Measurements from ENCODE around the gene LMBRD2. TPM values are rescaled to one million over a fixed set of nuclear protein-coding genes. Genes with fewer than 3 reads are reported as not detected.

The LMBRD2 gene
- total and polyA plus RNA-seq, 2 experiments from 2014 or later, result 4.4 to 6.2 TPM

DNA sequence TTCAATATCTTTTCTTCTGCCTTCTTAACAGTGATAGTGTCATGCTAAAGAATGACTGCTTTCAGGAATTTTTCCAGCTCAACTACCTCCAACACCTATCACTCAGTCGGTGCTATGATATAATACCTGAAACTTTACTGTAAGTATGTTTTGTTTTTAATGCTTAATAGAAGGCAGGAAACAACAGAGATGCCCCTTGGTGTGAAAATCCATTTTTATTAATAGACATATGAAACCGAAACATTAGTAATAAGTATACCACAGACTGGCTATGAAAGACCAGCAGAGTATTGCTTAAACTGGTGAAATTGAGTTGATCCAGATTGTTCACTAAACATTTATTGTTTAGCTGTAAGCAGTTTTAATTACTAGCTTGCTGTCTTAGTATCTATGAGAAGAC is 25.5 kb upstream of the LMBRD2 start:
- Mint-ChIP-seq H3K9me3 (no peaks in the 10 kb centered on the region), H3K4me1 (no peaks in the 10 kb centered on the region), H3K27me3 (ENCODE audit: insufficient read depth, low read depth, poor library complexity) (no peaks in the 10 kb centered on the region), H3K36me3 (ENCODE audit: low read depth) (peaks cover 81% of the 10 kb centered on the region), H3K27ac (no peak overlapping the region), H3K4me3 (no peak overlapping the region)
- Histone ChIP-seq H3K4me1 (ENCODE audit: insufficient read depth) (no peaks in the 10 kb centered on the region), H4K20me1 (replicated peaks; ENCODE audit: insufficient read depth) (no peaks in the 10 kb centered on the region), H3F3A (replicated peaks; ENCODE audit: low read depth) (no peaks in the 10 kb centered on the region), H3K27me3 (ENCODE audit: insufficient read depth) (no peaks in the 10 kb centered on the region), H3K79me2 (replicated peaks; ENCODE audit: insufficient read depth) (no peaks in the 10 kb centered on the region), H3K4me3 (no peak overlapping the region), H3K27ac (ENCODE audit: low read depth) (no peak overlapping the region), H2AFZ (no peak overlapping the region), H3K9me2 (ENCODE audit: insufficient read depth) (no peaks in the 10 kb centered on the region), H3K36me3 (ENCODE audit: insufficient read depth) (peaks cover 52% of the 10 kb centered on the region), H3K4me2 (no peak overlapping the region)
- ATAC-seq (no peak), DNase-seq (ENCODE audit: low spot score) (no peak)
- TF ChIP-seq, protein P1, sequence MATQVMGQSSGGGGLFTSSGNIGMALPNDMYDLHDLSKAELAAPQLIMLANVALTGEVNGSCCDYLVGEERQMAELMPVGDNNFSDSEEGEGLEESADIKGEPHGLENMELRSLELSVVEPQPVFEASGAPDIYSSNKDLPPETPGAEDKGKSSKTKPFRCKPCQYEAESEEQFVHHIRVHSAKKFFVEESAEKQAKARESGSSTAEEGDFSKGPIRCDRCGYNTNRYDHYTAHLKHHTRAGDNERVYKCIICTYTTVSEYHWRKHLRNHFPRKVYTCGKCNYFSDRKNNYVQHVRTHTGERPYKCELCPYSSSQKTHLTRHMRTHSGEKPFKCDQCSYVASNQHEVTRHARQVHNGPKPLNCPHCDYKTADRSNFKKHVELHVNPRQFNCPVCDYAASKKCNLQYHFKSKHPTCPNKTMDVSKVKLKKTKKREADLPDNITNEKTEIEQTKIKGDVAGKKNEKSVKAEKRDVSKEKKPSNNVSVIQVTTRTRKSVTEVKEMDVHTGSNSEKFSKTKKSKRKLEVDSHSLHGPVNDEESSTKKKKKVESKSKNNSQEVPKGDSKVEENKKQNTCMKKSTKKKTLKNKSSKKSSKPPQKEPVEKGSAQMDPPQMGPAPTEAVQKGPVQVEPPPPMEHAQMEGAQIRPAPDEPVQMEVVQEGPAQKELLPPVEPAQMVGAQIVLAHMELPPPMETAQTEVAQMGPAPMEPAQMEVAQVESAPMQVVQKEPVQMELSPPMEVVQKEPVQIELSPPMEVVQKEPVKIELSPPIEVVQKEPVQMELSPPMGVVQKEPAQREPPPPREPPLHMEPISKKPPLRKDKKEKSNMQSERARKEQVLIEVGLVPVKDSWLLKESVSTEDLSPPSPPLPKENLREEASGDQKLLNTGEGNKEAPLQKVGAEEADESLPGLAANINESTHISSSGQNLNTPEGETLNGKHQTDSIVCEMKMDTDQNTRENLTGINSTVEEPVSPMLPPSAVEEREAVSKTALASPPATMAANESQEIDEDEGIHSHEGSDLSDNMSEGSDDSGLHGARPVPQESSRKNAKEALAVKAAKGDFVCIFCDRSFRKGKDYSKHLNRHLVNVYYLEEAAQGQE (IDR thresholded peaks at IDR 0.05; ENCODE audit: unreplicated experiment), result no peak
- TF ChIP-seq CREB1 (CRISPR knock-in tag; IDR thresholded peaks at IDR 0.05; ENCODE audit: low read depth) (no peak), EZH2phosphoT487 (IDR thresholded peaks at IDR 0.05; ENCODE audit: unreplicated experiment) (no peak), STAT1 (IDR thresholded peaks at IDR 0.05; ENCODE audit: unreplicated experiment) (no peak), JUNB (IDR thresholded peaks at IDR 0.05; ENCODE audit: unreplicated experiment) (no peak), ZNF114 (CRISPR knock-in tag; IDR thresholded peaks at IDR 0.05) (no peak), NANOG (IDR thresholded peaks at IDR 0.05; ENCODE audit: borderline replicate concordance) (no peak), ZNF331 (CRISPR knock-in tag; IDR thresholded peaks at IDR 0.05; ENCODE audit: low read depth) (no peak), EZH2 (IDR thresholded peaks at IDR 0.05; ENCODE audit: low read depth, unreplicated experiment) (no peak), POLR2AphosphoS5 (IDR thresholded peaks at IDR 0.05; ENCODE audit: low read depth) (no peak)
- TF ChIP-seq, protein P2, sequence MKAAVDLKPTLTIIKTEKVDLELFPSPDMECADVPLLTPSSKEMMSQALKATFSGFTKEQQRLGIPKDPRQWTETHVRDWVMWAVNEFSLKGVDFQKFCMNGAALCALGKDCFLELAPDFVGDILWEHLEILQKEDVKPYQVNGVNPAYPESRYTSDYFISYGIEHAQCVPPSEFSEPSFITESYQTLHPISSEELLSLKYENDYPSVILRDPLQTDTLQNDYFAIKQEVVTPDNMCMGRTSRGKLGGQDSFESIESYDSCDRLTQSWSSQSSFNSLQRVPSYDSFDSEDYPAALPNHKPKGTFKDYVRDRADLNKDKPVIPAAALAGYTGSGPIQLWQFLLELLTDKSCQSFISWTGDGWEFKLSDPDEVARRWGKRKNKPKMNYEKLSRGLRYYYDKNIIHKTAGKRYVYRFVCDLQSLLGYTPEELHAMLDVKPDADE (IDR thresholded peaks at IDR 0.05), result no peak
- TF ChIP-seq, protein P3, sequence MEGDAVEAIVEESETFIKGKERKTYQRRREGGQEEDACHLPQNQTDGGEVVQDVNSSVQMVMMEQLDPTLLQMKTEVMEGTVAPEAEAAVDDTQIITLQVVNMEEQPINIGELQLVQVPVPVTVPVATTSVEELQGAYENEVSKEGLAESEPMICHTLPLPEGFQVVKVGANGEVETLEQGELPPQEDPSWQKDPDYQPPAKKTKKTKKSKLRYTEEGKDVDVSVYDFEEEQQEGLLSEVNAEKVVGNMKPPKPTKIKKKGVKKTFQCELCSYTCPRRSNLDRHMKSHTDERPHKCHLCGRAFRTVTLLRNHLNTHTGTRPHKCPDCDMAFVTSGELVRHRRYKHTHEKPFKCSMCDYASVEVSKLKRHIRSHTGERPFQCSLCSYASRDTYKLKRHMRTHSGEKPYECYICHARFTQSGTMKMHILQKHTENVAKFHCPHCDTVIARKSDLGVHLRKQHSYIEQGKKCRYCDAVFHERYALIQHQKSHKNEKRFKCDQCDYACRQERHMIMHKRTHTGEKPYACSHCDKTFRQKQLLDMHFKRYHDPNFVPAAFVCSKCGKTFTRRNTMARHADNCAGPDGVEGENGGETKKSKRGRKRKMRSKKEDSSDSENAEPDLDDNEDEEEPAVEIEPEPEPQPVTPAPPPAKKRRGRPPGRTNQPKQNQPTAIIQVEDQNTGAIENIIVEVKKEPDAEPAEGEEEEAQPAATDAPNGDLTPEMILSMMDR (conservative IDR thresholded peaks at IDR 0.05; ENCODE audit: low read depth in 2 of 2), result no peak
- TF ChIP-seq, protein P4, sequence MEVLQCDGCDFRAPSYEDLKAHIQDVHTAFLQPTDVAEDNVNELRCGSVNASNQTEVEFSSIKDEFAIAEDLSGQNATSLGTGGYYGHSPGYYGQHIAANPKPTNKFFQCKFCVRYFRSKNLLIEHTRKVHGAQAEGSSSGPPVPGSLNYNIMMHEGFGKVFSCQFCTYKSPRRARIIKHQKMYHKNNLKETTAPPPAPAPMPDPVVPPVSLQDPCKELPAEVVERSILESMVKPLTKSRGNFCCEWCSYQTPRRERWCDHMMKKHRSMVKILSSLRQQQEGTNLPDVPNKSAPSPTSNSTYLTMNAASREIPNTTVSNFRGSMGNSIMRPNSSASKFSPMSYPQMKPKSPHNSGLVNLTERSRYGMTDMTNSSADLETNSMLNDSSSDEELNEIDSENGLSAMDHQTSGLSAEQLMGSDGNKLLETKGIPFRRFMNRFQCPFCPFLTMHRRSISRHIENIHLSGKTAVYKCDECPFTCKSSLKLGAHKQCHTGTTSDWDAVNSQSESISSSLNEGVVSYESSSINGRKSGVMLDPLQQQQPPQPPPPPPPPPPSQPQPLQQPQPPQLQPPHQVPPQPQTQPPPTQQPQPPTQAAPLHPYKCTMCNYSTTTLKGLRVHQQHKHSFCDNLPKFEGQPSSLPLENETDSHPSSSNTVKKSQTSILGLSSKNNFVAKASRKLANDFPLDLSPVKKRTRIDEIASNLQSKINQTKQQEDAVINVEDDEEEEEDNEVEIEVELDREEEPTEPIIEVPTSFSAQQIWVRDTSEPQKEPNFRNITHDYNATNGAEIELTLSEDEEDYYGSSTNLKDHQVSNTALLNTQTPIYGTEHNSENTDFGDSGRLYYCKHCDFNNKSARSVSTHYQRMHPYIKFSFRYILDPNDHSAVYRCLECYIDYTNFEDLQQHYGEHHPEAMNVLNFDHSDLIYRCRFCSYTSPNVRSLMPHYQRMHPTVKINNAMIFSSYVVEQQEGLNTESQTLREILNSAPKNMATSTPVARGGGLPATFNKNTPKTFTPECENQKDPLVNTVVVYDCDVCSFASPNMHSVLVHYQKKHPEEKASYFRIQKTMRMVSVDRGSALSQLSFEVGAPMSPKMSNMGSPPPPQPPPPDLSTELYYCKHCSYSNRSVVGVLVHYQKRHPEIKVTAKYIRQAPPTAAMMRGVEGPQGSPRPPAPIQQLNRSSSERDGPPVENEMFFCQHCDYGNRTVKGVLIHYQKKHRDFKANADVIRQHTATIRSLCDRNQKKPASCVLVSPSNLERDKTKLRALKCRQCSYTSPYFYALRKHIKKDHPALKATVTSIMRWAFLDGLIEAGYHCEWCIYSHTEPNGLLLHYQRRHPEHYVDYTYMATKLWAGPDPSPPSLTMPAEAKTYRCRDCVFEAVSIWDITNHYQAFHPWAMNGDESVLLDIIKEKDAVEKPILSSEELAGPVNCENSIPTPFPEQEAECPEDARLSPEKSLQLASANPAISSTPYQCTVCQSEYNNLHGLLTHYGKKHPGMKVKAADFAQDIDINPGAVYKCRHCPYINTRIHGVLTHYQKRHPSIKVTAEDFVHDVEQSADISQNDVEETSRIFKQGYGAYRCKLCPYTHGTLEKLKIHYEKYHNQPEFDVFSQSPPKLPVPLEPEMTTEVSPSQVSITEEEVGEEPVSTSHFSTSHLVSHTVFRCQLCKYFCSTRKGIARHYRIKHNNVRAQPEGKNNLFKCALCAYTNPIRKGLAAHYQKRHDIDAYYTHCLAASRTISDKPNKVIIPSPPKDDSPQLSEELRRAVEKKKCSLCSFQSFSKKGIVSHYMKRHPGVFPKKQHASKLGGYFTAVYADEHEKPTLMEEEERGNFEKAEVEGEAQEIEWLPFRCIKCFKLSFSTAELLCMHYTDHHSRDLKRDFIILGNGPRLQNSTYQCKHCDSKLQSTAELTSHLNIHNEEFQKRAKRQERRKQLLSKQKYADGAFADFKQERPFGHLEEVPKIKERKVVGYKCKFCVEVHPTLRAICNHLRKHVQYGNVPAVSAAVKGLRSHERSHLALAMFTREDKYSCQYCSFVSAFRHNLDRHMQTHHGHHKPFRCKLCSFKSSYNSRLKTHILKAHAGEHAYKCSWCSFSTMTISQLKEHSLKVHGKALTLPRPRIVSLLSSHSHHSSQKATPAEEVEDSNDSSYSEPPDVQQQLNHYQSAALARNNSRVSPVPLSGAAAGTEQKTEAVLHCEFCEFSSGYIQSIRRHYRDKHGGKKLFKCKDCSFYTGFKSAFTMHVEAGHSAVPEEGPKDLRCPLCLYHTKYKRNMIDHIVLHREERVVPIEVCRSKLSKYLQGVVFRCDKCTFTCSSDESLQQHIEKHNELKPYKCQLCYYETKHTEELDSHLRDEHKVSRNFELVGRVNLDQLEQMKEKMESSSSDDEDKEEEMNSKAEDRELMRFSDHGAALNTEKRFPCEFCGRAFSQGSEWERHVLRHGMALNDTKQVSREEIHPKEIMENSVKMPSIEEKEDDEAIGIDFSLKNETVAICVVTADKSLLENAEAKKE (CRISPR knock-in tag; IDR thresholded peaks at IDR 0.05), result no peak
